Chondrocyte (in vitro differentiated cells): ENCODE results near the gene CSNK1G2. TPM values are rescaled to one million over a fixed set of nuclear protein-coding genes. Genes with fewer than 3 reads are reported as not detected.

Source experiments
- DNase-seq: peaks from one replicate; pipeline ENCODE4 v3.0.0; 2021; ENCODE audit warnings: mixed read lengths, low spot score
- H3K27ac Mint-ChIP-seq: one replicate; pipeline ENCODE4 v1.8.0; 2021; ENCODE audit warnings: mild to moderate bottlenecking, moderate library complexity, mixed read lengths; ENCODE audit not compliant: unreplicated experiment
- H3K27me3 Mint-ChIP-seq: 2 replicates; pipeline ENCODE4 v1.8.0; 2021; ENCODE audit warnings: low read depth, mixed read lengths
- H3K36me3 Mint-ChIP-seq: 2 replicates; pipeline ENCODE4 v1.8.0; 2021; ENCODE audit warnings: low read depth, mixed read lengths
- H3K4me1 Mint-ChIP-seq: 2 replicates; pipeline ENCODE4 v1.8.0; 2021; ENCODE audit warnings: low read depth, mild to moderate bottlenecking, mixed read lengths
- H3K4me3 Mint-ChIP-seq: one replicate; pipeline ENCODE4 v1.8.0; 2021; ENCODE audit warnings: mild to moderate bottlenecking, moderate library complexity, mixed read lengths; ENCODE audit not compliant: unreplicated experiment
- H3K9me3 Mint-ChIP-seq: 2 replicates; pipeline ENCODE4 v1.8.0; 2021; ENCODE audit warnings: low read depth, mixed read lengths
- total RNA-seq: library from RNA; stranded (reverse); gene quantifications from 3 replicates; pipeline ENCODE4 v1.2.1, GENCODE V29; 2021
- TF ChIP-seq, protein P1 (sequence below): fragments of 200-600 bp; sonication (generic); IDR thresholded peaks from 2 replicates; pipeline ENCODE4 v1.5.0; 2021; ENCODE audit warnings: antibody characterized with exemption, mild to moderate bottlenecking, moderate library complexity

Gene CSNK1G2
- total RNA-seq, 1 donor from 2014 or later = 58.9 TPM

DNA sequence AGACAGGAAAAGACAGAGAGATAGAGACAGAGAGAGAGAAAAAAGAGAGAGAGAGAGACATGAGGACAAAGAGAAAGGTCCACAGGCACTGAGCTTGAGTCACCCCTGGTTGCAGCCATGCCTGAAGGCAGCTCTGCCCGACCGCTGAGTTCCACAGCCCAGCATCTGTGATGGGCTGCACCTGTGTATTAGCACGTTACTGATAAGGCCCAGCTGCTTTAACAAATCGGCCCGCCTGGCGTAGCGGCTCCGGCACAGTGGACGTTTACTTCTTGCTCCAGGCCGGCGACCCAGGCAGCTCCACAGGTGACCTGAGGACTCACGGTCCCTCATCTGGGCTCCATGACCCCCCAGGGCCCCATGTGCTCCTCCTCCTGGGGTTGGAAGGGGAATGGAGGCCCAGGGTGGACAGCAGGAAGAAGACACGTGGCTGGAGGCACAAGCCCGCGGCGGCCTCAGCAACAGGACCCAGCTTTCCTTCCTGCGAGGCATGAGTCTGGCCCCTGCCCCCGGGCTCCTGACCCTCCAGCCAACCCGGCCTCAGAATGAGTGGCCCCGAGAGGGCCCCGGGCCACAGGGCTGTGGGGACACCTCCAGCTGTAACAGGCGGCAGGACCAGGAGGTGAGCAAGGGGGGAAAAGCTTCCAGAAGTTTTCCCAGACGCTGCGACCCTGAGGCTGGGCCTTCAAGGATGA lies 3.9 kb upstream of the CSNK1G2 start:
- H3K4me3 Mint-ChIP-seq = no peak overlapping the region
- no peak for DNase-seq
- no peaks in the 10 kb centered on the region for H3K27me3 Mint-ChIP-seq
- peaks cover 9% of the 10 kb centered on the region for H3K4me1 Mint-ChIP-seq
- TF ChIP-seq, protein P1, sequence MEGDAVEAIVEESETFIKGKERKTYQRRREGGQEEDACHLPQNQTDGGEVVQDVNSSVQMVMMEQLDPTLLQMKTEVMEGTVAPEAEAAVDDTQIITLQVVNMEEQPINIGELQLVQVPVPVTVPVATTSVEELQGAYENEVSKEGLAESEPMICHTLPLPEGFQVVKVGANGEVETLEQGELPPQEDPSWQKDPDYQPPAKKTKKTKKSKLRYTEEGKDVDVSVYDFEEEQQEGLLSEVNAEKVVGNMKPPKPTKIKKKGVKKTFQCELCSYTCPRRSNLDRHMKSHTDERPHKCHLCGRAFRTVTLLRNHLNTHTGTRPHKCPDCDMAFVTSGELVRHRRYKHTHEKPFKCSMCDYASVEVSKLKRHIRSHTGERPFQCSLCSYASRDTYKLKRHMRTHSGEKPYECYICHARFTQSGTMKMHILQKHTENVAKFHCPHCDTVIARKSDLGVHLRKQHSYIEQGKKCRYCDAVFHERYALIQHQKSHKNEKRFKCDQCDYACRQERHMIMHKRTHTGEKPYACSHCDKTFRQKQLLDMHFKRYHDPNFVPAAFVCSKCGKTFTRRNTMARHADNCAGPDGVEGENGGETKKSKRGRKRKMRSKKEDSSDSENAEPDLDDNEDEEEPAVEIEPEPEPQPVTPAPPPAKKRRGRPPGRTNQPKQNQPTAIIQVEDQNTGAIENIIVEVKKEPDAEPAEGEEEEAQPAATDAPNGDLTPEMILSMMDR = no peak
- H3K9me3 Mint-ChIP-seq = peaks cover 2% of the 10 kb centered on the region
- no peak overlapping the region for H3K27ac Mint-ChIP-seq
- H3K36me3 Mint-ChIP-seq = peaks cover 2% of the 10 kb centered on the region

DNA sequence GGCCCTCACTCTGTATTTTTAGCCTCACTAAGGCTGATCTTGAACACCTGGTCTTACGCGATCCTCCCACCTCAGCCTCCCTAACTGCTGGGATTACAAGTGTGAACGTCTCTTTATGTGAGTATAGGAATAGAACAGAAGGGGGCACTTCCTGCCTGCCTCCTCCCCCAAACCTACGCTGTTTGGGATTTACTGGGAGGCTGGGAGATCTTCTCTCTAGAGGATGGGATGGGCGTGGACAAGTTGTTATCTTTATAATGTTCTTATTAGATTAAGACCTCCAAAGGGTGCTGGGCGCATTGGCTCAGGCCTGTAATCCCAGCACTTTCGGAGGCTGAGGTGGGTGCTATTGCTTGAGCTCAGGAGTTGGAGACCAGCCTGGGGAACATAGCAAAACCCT lies 2.9 kb upstream of the CSNK1G2 start:
- Mint-ChIP-seq H3K27ac (no peak overlapping the region), H3K9me3 (peaks cover 2% of the 10 kb centered on the region), H3K27me3 (no peaks in the 10 kb centered on the region), H3K4me3 (no peak overlapping the region), H3K4me1 (peaks cover 14% of the 10 kb centered on the region), H3K36me3 (peaks cover 2% of the 10 kb centered on the region)
- no peak for DNase-seq
- TF ChIP-seq, protein P1 = no peak

DNA sequence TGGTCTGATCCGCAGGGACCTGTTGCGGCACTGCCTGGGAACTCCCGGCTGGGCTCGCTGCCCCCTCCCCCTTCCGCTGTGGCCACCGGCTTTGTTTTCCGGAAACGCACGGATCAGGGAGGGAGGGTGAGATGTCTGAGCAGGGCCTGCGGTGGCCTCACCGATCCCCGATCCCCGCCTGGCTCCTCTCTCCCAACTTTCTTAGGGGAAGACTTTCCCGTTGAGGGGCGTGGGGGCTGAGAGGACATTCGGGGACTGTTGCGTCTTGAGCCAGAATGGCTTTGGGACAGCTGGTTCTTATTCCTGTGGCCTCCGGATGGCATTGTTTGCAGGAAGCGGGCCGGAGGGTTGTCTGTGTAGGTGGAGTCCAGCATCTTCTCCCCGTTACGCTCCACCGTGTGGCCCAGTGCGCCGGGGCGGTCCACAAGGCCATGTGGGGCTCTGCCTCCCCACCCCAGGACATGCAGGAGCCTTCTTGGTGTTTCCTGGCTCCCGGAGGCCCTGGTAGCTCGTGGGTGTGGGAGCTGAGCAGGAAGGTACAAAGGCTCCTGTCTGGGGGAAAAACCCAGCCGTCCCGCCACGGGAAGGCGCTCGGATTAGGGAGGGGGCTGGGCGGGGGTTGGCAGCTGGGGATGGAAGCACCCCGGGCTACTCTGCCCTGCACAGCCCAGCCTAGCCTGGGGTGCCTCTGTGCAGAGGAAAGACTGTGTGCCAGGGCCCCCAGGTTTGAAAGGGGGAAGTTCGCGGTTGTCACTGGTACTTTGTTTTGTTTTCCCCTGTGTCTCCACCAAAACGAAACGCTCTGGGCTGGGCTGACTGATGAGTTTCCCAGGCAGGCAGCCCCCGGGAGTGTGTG lies 1.3 kb downstream of the CSNK1G2 start:
- no peaks in the 10 kb centered on the region for H3K9me3 Mint-ChIP-seq
- H3K27me3 Mint-ChIP-seq = no peaks in the 10 kb centered on the region
- peaks cover 31% of the 10 kb centered on the region for H3K4me1 Mint-ChIP-seq
- peak overlapping the region; percentile 86 for H3K4me3 Mint-ChIP-seq
- TF ChIP-seq, protein P1 = peak; percentile 5
- peak overlapping the region; percentile 85 for H3K27ac Mint-ChIP-seq
- no peaks in the 10 kb centered on the region for H3K36me3 Mint-ChIP-seq
- no peak for DNase-seq

GRCh38 chr19:1942934-1943555 lies 2.1 kb downstream of the CSNK1G2 start:
- H3K36me3 Mint-ChIP-seq = no peaks in the 10 kb centered on the region
- H3K4me3 Mint-ChIP-seq = peak overlapping the region; percentile 86
- peak overlapping the region; percentile 85 for H3K27ac Mint-ChIP-seq
- peaks cover 31% of the 10 kb centered on the region for H3K4me1 Mint-ChIP-seq
- TF ChIP-seq, protein P1 = no peak
- no peaks in the 10 kb centered on the region for H3K27me3 Mint-ChIP-seq
- no peak for DNase-seq
- H3K9me3 Mint-ChIP-seq = no peaks in the 10 kb centered on the region

- no peak for DNase-seq
- Mint-ChIP-seq H3K27me3 (no peaks in the 10 kb centered on the region), H3K4me3 (peak overlapping the region; percentile 86), H3K9me3 (no peaks in the 10 kb centered on the region), H3K36me3 (no peaks in the 10 kb centered on the region), H3K27ac (peak overlapping the region; percentile 85), H3K4me1 (peaks cover 34% of the 10 kb centered on the region)
- TF ChIP-seq, protein P1 = no peak
Measured at GRCh38 chr19:1943661-1944087, 2.7 kb downstream of the CSNK1G2 start.
